HepG2 (cell line): ENCODE data around the gene MED9. TPM values are rescaled to one million over a fixed set of nuclear protein-coding genes. Genes with fewer than 3 reads are reported as not detected.

Experiments used
- BCL6 ChIP-seq: IDR thresholded peaks from 2 replicates; pipeline ENCODE4 v1.6.1; 2016; ENCODE audit warnings: missing genetic modification reagents, missing compliant biosample characterization
- CAMTA2 ChIP-seq: sonication (generic); formaldehyde crosslinking; IDR thresholded peaks from 2 replicates; pipeline ENCODE4 v1.4.0; 2020; ENCODE audit warnings: mild to moderate bottlenecking, missing genetic modification reagents, borderline replicate concordance
- HNF4A ChIP-seq: sonication (generic); formaldehyde crosslinking; IDR thresholded peaks from 2 replicates; pipeline ENCODE4 v1.4.0; 2020; ENCODE audit warnings: missing genetic modification reagents
- HOXA3 ChIP-seq: sonication (generic); formaldehyde crosslinking; IDR thresholded peaks from 2 replicates; pipeline ENCODE4 v1.5.0; 2020; ENCODE audit warnings: missing genetic modification reagents
- KDM4B ChIP-seq: sonication (generic); formaldehyde crosslinking; IDR thresholded peaks from 2 replicates; pipeline ENCODE4 v1.4.0; 2020; ENCODE audit warnings: missing genetic modification reagents
- KIAA2018 ChIP-seq: sonication (generic); formaldehyde crosslinking; IDR thresholded peaks from 2 replicates; pipeline ENCODE4 v1.5.0; 2020; ENCODE audit warnings: mild to moderate bottlenecking, missing genetic modification reagents, borderline replicate concordance
- NFRKB ChIP-seq: fragments of 450-650 bp; IDR thresholded peaks from 2 replicates; pipeline ENCODE4 v1.6.1; 2017
- NR2F1 ChIP-seq, 2 experiments: fragments of 450-650 bp in 1 of 2; formaldehyde crosslinking in 1 of 2; IDR thresholded peaks; 2 replicates each; pipeline versions ENCODE4 v1.5.0 to v1.6.1; 2016 to 2020; ENCODE audit warnings: mild to moderate bottlenecking in 1 of 2, missing compliant biosample characterization in 1 of 2, missing genetic modification reagents in 1 of 2, moderate library complexity in 1 of 2
- POGK ChIP-seq: sonication (generic); formaldehyde crosslinking; conservative IDR thresholded peaks from 2 replicates; pipeline ENCODE4 v1.8.0; 2022; ENCODE audit warnings: mild to moderate bottlenecking, moderate library complexity, missing genetic modification reagents
- PRPF4 ChIP-seq: fragments of 200-400 bp; formaldehyde crosslinking; IDR thresholded peaks from 2 replicates; pipeline ENCODE4 v1.6.1; 2016; ENCODE audit warnings: low read length, low read depth; ENCODE audit not compliant: poor library complexity, severe bottlenecking
- SNAPC5 ChIP-seq: sonication (generic); formaldehyde crosslinking; IDR thresholded peaks from 2 replicates; pipeline ENCODE4 v1.8.1; 2023; ENCODE audit warnings: mild to moderate bottlenecking, missing genetic modification reagents, borderline replicate concordance
- ZBTB37 ChIP-seq: sonication (generic); formaldehyde crosslinking; IDR thresholded peaks from 2 replicates; pipeline ENCODE4 v1.4.0; 2020; ENCODE audit warnings: mild to moderate bottlenecking, missing genetic modification reagents
- ZNF253 ChIP-seq: sonication (generic); formaldehyde crosslinking; IDR thresholded peaks from 2 replicates; pipeline ENCODE4 v1.8.0; 2022; ENCODE audit warnings: mild to moderate bottlenecking, missing genetic modification reagents, borderline replicate concordance
- polyA plus RNA-seq, 8 experiments: library from polyadenylated mRNA; depleted of rRNA in 3 of 8; stranded (reverse) in 7 of 8; unstranded in 1 of 8; fragments of >200 nt; fragmentation: Illumina TruSeq in 4 of 8; extraction: Trizol in 4 of 8; gene quantifications; 2 replicates each; pipeline versions ENCODE4 v1.2.1 to v1.2.3, GENCODE V29; 2011 to 2016; ENCODE audit warnings: low read depth in 4 of 8, missing spikeins in 1 of 8, mixed read lengths in 1 of 8; ENCODE audit not compliant: insufficient read depth in 1 of 8
- total RNA-seq, 5 experiments: library from RNA; depleted of rRNA; stranded (reverse); fragments of >200 nt; fragmentation: Illumina TruSeq; extraction: Trizol; gene quantifications; 2 replicates each; pipeline ENCODE4 v1.2.3, GENCODE V29; 2016; ENCODE audit warnings: low read depth in 1 of 5
- TF ChIP-seq, protein P1 (sequence below): IDR thresholded peaks from 2 replicates; pipeline ENCODE4 v1.4.0; 2020; ENCODE audit warnings: mild to moderate bottlenecking, missing genetic modification reagents

MED9 gene
- total and polyA plus RNA-seq, 2 of the 13 experiments (the other 11 are each of a cell fraction or from before 2014, with no cell fraction given) = 11.9 to 15.1 TPM

DNA sequence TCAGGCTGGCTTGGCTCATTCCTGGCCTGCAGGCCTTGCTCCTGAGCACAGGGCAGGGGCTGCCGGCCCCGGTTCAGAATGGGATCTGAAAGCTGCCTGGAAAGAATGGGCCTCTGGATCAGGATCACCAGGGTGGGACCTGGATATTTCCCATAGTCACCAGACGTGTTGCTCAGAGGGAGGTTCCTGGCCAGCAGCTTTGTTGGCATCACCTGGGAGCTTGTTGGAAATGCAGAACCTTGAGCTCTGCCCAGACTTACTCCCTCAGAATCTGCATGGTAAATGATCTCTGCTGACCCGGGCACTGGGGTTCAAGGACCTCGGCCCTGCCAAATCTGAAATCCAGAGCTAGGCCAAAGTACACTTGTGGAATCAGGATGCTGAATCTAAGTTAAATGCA, 29.5 kb upstream of the MED9 start (continued):
- TF ChIP-seq ZNF253 = no peak
- 0 out of 2 replicates have a peak, but pooled peaks have one; percentile 58 for TF ChIP-seq CAMTA2 (CRISPR knock-in tag)
- TF ChIP-seq NFRKB = no peak
- TF ChIP-seq POGK (CRISPR knock-in tag) = 0 out of 2 replicates have a peak, but pooled peaks have one; percentile 6
- peak in 1 of 2 experiments; percentile 54; a peak in 1 of 4 replicates for TF ChIP-seq NR2F1 (CRISPR knock-in tag; IDR thresholded peaks at IDR 0.05)
- TF ChIP-seq KIAA2018 (CRISPR knock-in tag) = no peak
- TF ChIP-seq PRPF4 = no peak
- no peak for TF ChIP-seq KDM4B (CRISPR knock-in tag)
- TF ChIP-seq SNAPC5 (CRISPR knock-in tag) = no peak
- no peak for TF ChIP-seq HOXA3 (CRISPR knock-in tag)
- peak; percentile 79 for TF ChIP-seq HNF4A (CRISPR knock-in tag)
- TF ChIP-seq BCL6 (CRISPR knock-in tag) = peak; percentile 31; the same call in 1 of the 2 replicates
- TF ChIP-seq, protein P1, sequence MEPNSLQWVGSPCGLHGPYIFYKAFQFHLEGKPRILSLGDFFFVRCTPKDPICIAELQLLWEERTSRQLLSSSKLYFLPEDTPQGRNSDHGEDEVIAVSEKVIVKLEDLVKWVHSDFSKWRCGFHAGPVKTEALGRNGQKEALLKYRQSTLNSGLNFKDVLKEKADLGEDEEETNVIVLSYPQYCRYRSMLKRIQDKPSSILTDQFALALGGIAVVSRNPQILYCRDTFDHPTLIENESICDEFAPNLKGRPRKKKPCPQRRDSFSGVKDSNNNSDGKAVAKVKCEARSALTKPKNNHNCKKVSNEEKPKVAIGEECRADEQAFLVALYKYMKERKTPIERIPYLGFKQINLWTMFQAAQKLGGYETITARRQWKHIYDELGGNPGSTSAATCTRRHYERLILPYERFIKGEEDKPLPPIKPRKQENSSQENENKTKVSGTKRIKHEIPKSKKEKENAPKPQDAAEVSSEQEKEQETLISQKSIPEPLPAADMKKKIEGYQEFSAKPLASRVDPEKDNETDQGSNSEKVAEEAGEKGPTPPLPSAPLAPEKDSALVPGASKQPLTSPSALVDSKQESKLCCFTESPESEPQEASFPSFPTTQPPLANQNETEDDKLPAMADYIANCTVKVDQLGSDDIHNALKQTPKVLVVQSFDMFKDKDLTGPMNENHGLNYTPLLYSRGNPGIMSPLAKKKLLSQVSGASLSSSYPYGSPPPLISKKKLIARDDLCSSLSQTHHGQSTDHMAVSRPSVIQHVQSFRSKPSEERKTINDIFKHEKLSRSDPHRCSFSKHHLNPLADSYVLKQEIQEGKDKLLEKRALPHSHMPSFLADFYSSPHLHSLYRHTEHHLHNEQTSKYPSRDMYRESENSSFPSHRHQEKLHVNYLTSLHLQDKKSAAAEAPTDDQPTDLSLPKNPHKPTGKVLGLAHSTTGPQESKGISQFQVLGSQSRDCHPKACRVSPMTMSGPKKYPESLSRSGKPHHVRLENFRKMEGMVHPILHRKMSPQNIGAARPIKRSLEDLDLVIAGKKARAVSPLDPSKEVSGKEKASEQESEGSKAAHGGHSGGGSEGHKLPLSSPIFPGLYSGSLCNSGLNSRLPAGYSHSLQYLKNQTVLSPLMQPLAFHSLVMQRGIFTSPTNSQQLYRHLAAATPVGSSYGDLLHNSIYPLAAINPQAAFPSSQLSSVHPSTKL = peak; percentile 30; the same call in 1 of the 2 replicates
- peak; percentile 76 for TF ChIP-seq ZBTB37 (CRISPR knock-in tag)
